Measurements from ENCODE around the gene MARCHF2. TPM values are rescaled to one million over a fixed set of nuclear protein-coding genes. Genes with fewer than 3 reads are reported as not detected.

The MARCHF2 gene
- total RNA-seq, 1 donor from 2014 or later, result 30.9 TPM

GRCh38 chr19:8458380-8458779 is 45.3 kb downstream of the MARCHF2 start:
- Mint-ChIP-seq H3K27me3 (ENCODE audit: low read depth, unreplicated experiment) (no peaks in the 10 kb centered on the region), H3K9me3 (ENCODE audit: unreplicated experiment) (no peaks in the 10 kb centered on the region), H3K4me1 (ENCODE audit: low read depth, unreplicated experiment) (peaks cover 53% of the 10 kb centered on the region), H3K36me3 (ENCODE audit: low read depth, unreplicated experiment) (peaks cover 12% of the 10 kb centered on the region), H3K27ac (ENCODE audit: unreplicated experiment) (peak overlapping the region; percentile 1), H3K4me3 (ENCODE audit: unreplicated experiment) (no peak overlapping the region)
- TF ChIP-seq CTCF (IDR thresholded peaks at IDR 0.05; ENCODE audit: insufficient read depth, low read depth, low read length), result no peak
- TF ChIP-seq EZH2 (IDR thresholded peaks at IDR 0.05; ENCODE audit: insufficient read depth, low read length), result no peak
- DNase-seq (ENCODE audit: low read depth), result no peak
- H4K20me1 ChIP-seq (ENCODE audit: insufficient read depth, low read length), result peaks cover 100% of the 10 kb centered on the region
- no peak overlapping the region for H3K27ac ChIP-seq (ENCODE audit: low read depth, low read length)
- no peak overlapping the region for H3K9ac ChIP-seq (ENCODE audit: low read length)
- peaks cover 97% of the 10 kb centered on the region for H3K79me2 ChIP-seq (ENCODE audit: insufficient read depth, low read length)
- H3K36me3 ChIP-seq (ENCODE audit: insufficient read depth, low read length), result peaks cover 19% of the 10 kb centered on the region
- no peak overlapping the region for H3K4me2 ChIP-seq (ENCODE audit: low read length)
- FAIRE-seq, result no peak
- no peak overlapping the region for H2AFZ ChIP-seq (ENCODE audit: low read depth, low read length)
- no peaks in the 10 kb centered on the region for H3K27me3 ChIP-seq (ENCODE audit: insufficient read depth, low read length)
- H3K9me3 ChIP-seq (ENCODE audit: insufficient read depth, low read depth, low read length), result no peaks in the 10 kb centered on the region
- no peak overlapping the region for H3K4me3 ChIP-seq (ENCODE audit: insufficient read depth, low read depth, low read length)
- peaks cover 32% of the 10 kb centered on the region for H3K4me1 ChIP-seq (ENCODE audit: insufficient read depth, low read length)

GRCh38 chr19:8459095-8459494 is 46.0 kb downstream of the MARCHF2 start:
- H3K27ac Mint-ChIP-seq (ENCODE audit: unreplicated experiment), result peak overlapping the region; percentile 89
- peak overlapping the region; percentile 17 for H3K4me3 Mint-ChIP-seq (ENCODE audit: unreplicated experiment)
- H3K36me3 Mint-ChIP-seq (ENCODE audit: low read depth, unreplicated experiment), result peaks cover 12% of the 10 kb centered on the region
- H3K36me3 ChIP-seq (ENCODE audit: insufficient read depth, low read length), result peaks cover 24% of the 10 kb centered on the region
- H4K20me1 ChIP-seq (ENCODE audit: insufficient read depth, low read length), result peaks cover 100% of the 10 kb centered on the region
- FAIRE-seq (no peak), DNase-seq (ENCODE audit: low read depth) (no peak)
- H3K27me3 ChIP-seq (ENCODE audit: insufficient read depth, low read length), result no peaks in the 10 kb centered on the region
- H3K4me3 ChIP-seq (ENCODE audit: insufficient read depth, low read depth, low read length), result no peak overlapping the region
- no peaks in the 10 kb centered on the region for H3K27me3 Mint-ChIP-seq (ENCODE audit: low read depth, unreplicated experiment)
- TF ChIP-seq CTCF (IDR thresholded peaks at IDR 0.05; ENCODE audit: insufficient read depth, low read depth, low read length) (no peak), EZH2 (IDR thresholded peaks at IDR 0.05; ENCODE audit: insufficient read depth, low read length) (no peak)
- peaks cover 32% of the 10 kb centered on the region for H3K4me1 ChIP-seq (ENCODE audit: insufficient read depth, low read length)
- H3K4me2 ChIP-seq (ENCODE audit: low read length), result peak overlapping the region; percentile 80
- H3K4me1 Mint-ChIP-seq (ENCODE audit: low read depth, unreplicated experiment), result peaks cover 50% of the 10 kb centered on the region
- peaks cover 97% of the 10 kb centered on the region for H3K79me2 ChIP-seq (ENCODE audit: insufficient read depth, low read length)
- peak overlapping the region; percentile 64 for H3K9ac ChIP-seq (ENCODE audit: low read length)
- no peaks in the 10 kb centered on the region for H3K9me3 ChIP-seq (ENCODE audit: insufficient read depth, low read depth, low read length)
- no peaks in the 10 kb centered on the region for H3K9me3 Mint-ChIP-seq (ENCODE audit: unreplicated experiment)
- peak overlapping the region; percentile 78 for H3K27ac ChIP-seq (ENCODE audit: low read depth, low read length)
- no peak overlapping the region for H2AFZ ChIP-seq (ENCODE audit: low read depth, low read length)

GRCh38 chr19:8459520-8460270 is 46.6 kb downstream of the MARCHF2 start:
- peak overlapping the region; percentile 72 for H3K4me3 Mint-ChIP-seq (ENCODE audit: unreplicated experiment)
- no peaks in the 10 kb centered on the region for H3K9me3 ChIP-seq (ENCODE audit: insufficient read depth, low read depth, low read length)
- H3K4me1 ChIP-seq (ENCODE audit: insufficient read depth, low read length), result peaks cover 32% of the 10 kb centered on the region
- peak overlapping the region; percentile 80 for H3K4me2 ChIP-seq (ENCODE audit: low read length)
- peaks cover 100% of the 10 kb centered on the region for H4K20me1 ChIP-seq (ENCODE audit: insufficient read depth, low read length)
- DNase-seq (ENCODE audit: low read depth) (peak; percentile 75), FAIRE-seq (peak; percentile 67)
- H3K9me3 Mint-ChIP-seq (ENCODE audit: unreplicated experiment), result no peaks in the 10 kb centered on the region
- peak overlapping the region; percentile 64 for H3K9ac ChIP-seq (ENCODE audit: low read length)
- H3K4me3 ChIP-seq (ENCODE audit: insufficient read depth, low read depth, low read length), result peak overlapping the region; percentile 38
- no peaks in the 10 kb centered on the region for H3K27me3 Mint-ChIP-seq (ENCODE audit: low read depth, unreplicated experiment)
- peaks cover 14% of the 10 kb centered on the region for H3K36me3 Mint-ChIP-seq (ENCODE audit: low read depth, unreplicated experiment)
- H3K4me1 Mint-ChIP-seq (ENCODE audit: low read depth, unreplicated experiment), result peaks cover 46% of the 10 kb centered on the region
- peak overlapping the region; percentile 78 for H3K27ac ChIP-seq (ENCODE audit: low read depth, low read length)
- peaks cover 27% of the 10 kb centered on the region for H3K36me3 ChIP-seq (ENCODE audit: insufficient read depth, low read length)
- no peak overlapping the region for H2AFZ ChIP-seq (ENCODE audit: low read depth, low read length)
- TF ChIP-seq CTCF (IDR thresholded peaks at IDR 0.05; ENCODE audit: insufficient read depth, low read depth, low read length), result no peak
- no peak for TF ChIP-seq EZH2 (IDR thresholded peaks at IDR 0.05; ENCODE audit: insufficient read depth, low read length)
- peaks cover 97% of the 10 kb centered on the region for H3K79me2 ChIP-seq (ENCODE audit: insufficient read depth, low read length)
- H3K27me3 ChIP-seq (ENCODE audit: insufficient read depth, low read length), result no peaks in the 10 kb centered on the region
- peak overlapping the region; percentile 89 for H3K27ac Mint-ChIP-seq (ENCODE audit: unreplicated experiment)

Data from astrocyte (in vitro differentiated cells and primary cell).